ENCODE measurements around the gene USP12.

- no peak for TF ChIP-seq CTCF (IDR thresholded peaks at IDR 0.05)
- no peak for TF ChIP-seq POLR2A (IDR thresholded peaks at IDR 0.05)
Observed at GRCh38 chr13:27117158-27117557, 54.5 kb downstream of the USP12 start.

Measured in thyroid gland (tissue), 4 donors.